Measurements from ENCODE around the gene MMEL1. TPM values are rescaled to one million over a fixed set of nuclear protein-coding genes. Genes with fewer than 3 reads are reported as not detected.

The MMEL1 gene
- total RNA-seq, 1 experiment from 2014 or later: not detected

DNA sequence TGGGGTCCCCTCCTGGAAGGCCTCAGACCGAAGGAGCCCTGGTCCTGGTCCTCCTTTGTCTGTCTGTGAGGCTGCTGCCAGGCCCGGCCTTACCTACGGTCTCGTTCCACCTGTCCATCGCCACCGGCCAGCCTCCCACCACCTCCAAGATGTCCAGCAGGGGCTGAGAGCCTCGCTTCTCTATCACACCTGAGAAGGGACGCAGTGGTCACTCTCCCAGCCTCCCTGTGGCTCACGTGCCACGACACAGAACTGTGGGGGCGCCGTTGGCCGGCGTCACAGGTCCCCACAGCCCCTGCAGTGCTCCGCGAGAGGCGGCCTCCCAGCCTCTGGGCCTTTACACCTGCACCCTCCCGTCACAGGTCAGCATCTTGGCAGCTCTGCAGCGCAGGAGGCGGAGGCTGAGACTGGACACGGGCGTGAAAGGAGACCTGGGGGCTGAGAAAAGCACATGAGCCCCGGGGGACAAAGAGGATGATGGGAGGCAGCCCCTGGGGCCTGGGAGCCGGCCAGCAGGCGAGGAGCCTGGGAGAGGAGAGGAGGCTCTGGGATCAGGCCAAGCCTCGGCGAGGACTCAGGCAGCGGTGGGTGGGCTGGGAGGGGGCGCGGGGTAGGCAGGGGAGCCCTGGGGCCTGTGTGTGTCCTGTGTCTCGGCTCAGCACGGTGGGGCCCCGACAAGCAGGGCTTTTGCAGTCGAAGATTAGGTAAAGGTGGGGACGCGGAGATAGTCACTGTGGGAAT, 25.8 kb downstream of the MMEL1 start:
- intact Hi-C loops (cut with micrococcal nuclease): no loop called here
- POLR2A ChIA-PET: no interaction called here
- H3K4me1 Mint-ChIP-seq (ENCODE audit: insufficient read depth, unreplicated experiment): no peaks in the 10 kb centered on the region
- no TSS peak for BruUV-seq (replicated peaks)
- no peak overlapping the region for H3K27ac Mint-ChIP-seq (ENCODE audit: low read depth, unreplicated experiment)
- H3K36me3 Mint-ChIP-seq (ENCODE audit: insufficient read depth, unreplicated experiment): no peaks in the 10 kb centered on the region
- no peaks in the 10 kb centered on the region for H3K9me3 Mint-ChIP-seq (ENCODE audit: unreplicated experiment)
- no peak overlapping the region for H3K4me3 Mint-ChIP-seq (ENCODE audit: unreplicated experiment)
- TF ChIP-seq, protein P1, sequence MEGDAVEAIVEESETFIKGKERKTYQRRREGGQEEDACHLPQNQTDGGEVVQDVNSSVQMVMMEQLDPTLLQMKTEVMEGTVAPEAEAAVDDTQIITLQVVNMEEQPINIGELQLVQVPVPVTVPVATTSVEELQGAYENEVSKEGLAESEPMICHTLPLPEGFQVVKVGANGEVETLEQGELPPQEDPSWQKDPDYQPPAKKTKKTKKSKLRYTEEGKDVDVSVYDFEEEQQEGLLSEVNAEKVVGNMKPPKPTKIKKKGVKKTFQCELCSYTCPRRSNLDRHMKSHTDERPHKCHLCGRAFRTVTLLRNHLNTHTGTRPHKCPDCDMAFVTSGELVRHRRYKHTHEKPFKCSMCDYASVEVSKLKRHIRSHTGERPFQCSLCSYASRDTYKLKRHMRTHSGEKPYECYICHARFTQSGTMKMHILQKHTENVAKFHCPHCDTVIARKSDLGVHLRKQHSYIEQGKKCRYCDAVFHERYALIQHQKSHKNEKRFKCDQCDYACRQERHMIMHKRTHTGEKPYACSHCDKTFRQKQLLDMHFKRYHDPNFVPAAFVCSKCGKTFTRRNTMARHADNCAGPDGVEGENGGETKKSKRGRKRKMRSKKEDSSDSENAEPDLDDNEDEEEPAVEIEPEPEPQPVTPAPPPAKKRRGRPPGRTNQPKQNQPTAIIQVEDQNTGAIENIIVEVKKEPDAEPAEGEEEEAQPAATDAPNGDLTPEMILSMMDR (IDR thresholded peaks at IDR 0.05; ENCODE audit: unreplicated experiment): no peak
- CTCF ChIA-PET: interaction anchor here (0.6 kb wide), 1 partner anchor 13 kb away, joined by 3 read pairs; no protein-coding TSS in a partner anchor
- no peak for DNase-seq (ENCODE audit: unreplicated experiment)
- H3K27me3 Mint-ChIP-seq (ENCODE audit: insufficient read depth, unreplicated experiment): peaks cover 12% of the 10 kb centered on the region

DNA sequence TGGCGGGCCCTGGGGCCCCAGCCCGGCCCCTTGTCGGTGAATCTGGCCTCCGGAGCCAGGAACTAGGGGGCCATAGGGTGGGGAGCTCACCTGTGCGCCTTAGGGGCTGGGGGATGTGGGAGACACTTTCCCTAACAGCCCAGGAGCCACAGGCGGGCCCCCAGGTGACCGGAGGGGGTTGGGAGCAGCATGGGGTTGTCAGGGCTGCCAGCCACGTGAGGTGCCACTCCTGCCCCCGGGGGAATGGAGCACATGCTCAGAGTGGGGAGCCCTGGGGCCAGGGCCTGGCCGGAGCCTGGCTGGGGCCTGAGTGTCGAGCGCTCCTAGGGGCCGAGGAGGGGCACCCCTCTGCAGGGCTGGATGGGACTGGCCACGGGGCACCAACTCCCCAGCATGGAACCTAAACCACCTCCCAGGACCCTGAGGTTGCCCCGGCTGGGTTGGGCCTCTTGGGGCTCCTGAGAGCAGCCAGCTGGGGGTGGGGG, 26.4 kb downstream of the MMEL1 start:
- intact Hi-C loops (cut with micrococcal nuclease): no loop called here
- ChIA-PET CTCF (interaction anchor here (0.6 kb wide), 1 partner anchor 980 kb away, joined by 3 read pairs; no protein-coding TSS in a partner anchor), POLR2A (no interaction called here)
- no peak overlapping the region for H3K27ac Mint-ChIP-seq (ENCODE audit: low read depth, unreplicated experiment)
- no peak overlapping the region for H3K4me3 Mint-ChIP-seq (ENCODE audit: unreplicated experiment)
- no peaks in the 10 kb centered on the region for H3K36me3 Mint-ChIP-seq (ENCODE audit: insufficient read depth, unreplicated experiment)
- no peaks in the 10 kb centered on the region for H3K4me1 Mint-ChIP-seq (ENCODE audit: insufficient read depth, unreplicated experiment)
- TF ChIP-seq, protein P1 (IDR thresholded peaks at IDR 0.05; ENCODE audit: unreplicated experiment): no peak
- no peaks in the 10 kb centered on the region for H3K9me3 Mint-ChIP-seq (ENCODE audit: unreplicated experiment)
- H3K27me3 Mint-ChIP-seq (ENCODE audit: insufficient read depth, unreplicated experiment): peaks cover 18% of the 10 kb centered on the region
- no peak for DNase-seq (ENCODE audit: unreplicated experiment)
- BruUV-seq (replicated peaks): no TSS peak

DNA sequence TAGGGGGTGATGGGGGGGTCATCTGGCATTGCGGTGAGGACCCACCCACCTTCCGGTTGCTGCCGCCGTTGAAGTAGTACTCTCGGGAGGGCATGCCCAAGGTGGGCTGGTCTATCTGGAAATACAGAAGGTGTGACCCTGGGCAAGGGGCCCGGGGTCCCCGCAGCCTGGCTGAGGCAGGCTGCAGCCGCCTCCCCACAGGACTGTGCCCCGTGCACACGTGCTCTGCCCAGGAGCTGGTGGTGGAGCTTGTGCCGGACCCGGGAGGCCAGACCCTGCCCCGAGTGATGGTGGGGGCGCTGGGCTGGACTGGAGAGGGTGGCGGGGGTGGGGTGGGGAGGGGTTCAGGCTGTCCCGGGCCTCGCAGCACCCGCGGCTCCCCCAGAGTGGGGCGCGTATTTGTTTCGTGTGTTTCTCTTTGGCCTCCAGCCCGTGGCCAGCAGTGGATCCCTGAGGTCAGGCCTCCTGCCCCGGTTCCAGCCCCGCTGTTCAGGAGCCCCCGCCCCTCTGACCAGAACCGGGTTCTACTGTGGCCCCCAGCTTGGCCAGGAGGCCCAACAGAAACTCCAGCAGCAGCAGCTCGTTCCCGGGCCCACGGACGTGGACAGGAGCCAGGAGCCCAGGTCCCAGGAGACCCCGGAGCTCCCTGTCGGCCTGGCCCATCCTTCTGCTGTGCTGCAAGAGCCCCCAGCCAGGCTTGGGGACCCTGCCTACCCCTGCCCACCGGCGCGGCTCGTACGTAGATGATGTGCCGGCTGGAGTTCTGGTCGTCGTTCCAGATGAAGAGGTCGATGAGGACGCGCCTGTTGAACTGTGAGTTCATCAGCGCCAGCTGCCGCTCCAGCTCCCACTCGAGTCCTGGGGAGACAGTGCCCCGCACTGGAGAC, 27.1 kb downstream of the MMEL1 start:
- Mint-ChIP-seq H3K27me3 (ENCODE audit: insufficient read depth, unreplicated experiment) (peaks cover 25% of the 10 kb centered on the region), H3K4me3 (ENCODE audit: unreplicated experiment) (no peak overlapping the region), H3K4me1 (ENCODE audit: insufficient read depth, unreplicated experiment) (no peaks in the 10 kb centered on the region), H3K27ac (ENCODE audit: low read depth, unreplicated experiment) (no peak overlapping the region), H3K9me3 (ENCODE audit: unreplicated experiment) (no peaks in the 10 kb centered on the region), H3K36me3 (ENCODE audit: insufficient read depth, unreplicated experiment) (no peaks in the 10 kb centered on the region)
- TF ChIP-seq, protein P1 (IDR thresholded peaks at IDR 0.05; ENCODE audit: unreplicated experiment): no peak
- DNase-seq (ENCODE audit: unreplicated experiment): no peak
- BruUV-seq (replicated peaks): no TSS peak
- CTCF ChIA-PET: interaction anchor here (0.6 kb wide), 2 partner anchors 661 to 980 kb away, joined by 3 to 4 read pairs; no protein-coding TSS in a partner anchor
- intact Hi-C loops (cut with micrococcal nuclease): no loop called here
- POLR2A ChIA-PET: no interaction called here

DNA sequence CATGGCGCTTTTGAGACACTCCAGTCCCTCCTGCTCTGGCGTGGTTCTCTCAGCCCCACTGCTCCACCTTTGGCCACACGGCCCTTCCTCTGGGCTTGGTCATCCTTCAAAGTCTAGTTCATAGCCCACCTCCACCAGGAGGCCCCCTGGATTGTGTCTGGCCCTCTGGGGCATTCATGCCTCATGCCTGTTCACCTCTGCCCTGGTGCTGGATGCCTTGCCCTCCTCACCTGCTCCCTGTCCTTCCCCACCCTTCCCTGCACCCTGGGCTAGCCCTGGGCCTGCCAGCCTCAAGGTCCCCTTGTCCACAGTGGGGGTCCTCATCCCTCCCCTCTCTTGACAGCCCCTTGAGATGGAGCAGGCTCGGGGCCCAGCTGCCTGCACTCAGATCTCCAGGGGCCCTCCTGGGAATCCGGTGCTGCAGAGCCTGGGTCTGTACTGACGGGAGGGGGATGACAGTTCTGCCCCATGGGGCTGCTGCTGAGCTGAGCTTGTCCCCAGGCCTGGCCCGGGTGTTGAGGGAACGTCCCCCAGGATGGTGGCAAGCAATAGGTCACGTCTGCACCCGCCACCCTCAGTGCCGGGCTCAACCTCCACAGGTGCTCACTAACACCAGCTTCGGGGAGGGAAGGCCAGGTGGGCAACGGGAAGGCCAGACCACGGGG, 27.8 kb downstream of the MMEL1 start:
- DNase-seq (ENCODE audit: unreplicated experiment): no peak
- ChIA-PET POLR2A (no interaction called here), CTCF (no interaction called here)
- BruUV-seq (replicated peaks): no TSS peak
- Mint-ChIP-seq H3K4me3 (ENCODE audit: unreplicated experiment) (no peak overlapping the region), H3K27ac (ENCODE audit: low read depth, unreplicated experiment) (no peak overlapping the region), H3K36me3 (ENCODE audit: insufficient read depth, unreplicated experiment) (no peaks in the 10 kb centered on the region), H3K9me3 (ENCODE audit: unreplicated experiment) (no peaks in the 10 kb centered on the region), H3K27me3 (ENCODE audit: insufficient read depth, unreplicated experiment) (peaks cover 26% of the 10 kb centered on the region), H3K4me1 (ENCODE audit: insufficient read depth, unreplicated experiment) (no peaks in the 10 kb centered on the region)
- TF ChIP-seq, protein P1 (IDR thresholded peaks at IDR 0.05; ENCODE audit: unreplicated experiment): no peak
- intact Hi-C loops (cut with micrococcal nuclease): no loop called here
